NCI-H128 (cell line): ENCODE data around the gene PLXNA4.

ENCODE experiments used
- DNase-seq: peaks from one replicate; lab custom pipeline; 2025; ENCODE audit not compliant: unreplicated experiment; lab: John Stamatoyannopoulos, UW

The PLXNA4 gene

DNA sequence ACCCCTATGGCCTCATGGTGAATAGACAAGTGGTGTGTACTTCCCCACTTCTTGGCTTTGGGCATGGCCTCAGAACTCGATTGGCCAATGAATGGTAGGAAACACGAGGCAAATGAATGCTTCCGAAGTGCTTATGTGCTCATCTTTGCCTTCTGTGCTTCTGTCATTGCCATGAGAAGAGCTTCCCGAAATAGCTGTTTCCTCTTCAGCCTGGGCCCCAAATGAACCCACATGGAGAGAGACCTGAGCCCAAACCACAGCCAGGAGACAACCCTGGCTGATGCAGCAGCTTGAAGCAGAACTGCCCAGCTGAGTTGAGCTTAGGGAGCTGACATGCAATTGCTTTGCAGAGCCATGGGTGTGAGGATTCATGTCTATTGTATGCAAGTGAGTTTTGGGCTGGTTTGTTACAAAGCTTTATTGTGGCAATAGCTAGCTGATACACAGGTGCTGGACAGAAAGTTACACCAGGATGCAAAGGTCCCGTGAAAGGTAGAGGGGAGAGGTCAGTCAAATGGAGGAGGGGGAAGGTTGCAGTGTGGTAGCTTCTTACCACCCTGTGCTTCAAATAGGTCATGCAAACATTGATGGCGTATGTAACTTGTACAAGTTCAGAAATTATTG is 328.2 kb downstream of the PLXNA4 start:
- no peak for DNase-seq

GRCh38 chr7:132246591-132246990 is 329.7 kb downstream of the PLXNA4 start:
- no peak for DNase-seq

DNA sequence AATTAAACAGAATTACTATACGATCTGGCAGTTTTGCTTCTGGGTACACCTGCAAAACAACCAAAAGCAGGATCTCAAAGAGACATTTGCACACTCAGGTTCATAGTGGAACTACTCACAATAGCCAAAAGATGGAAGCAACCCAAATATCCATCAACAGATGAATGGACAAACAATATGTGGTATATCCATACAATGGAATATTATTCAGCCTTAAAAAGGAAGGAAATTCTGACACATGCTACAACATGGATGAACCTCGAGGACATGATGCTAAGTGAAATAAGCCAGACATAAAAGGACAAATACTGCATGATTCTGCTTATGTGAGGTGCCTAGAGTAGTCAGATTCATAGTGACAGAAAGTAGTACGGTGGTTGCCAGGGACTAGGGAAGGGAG is 330.7 kb downstream of the PLXNA4 start:
- DNase-seq, result no peak

DNA sequence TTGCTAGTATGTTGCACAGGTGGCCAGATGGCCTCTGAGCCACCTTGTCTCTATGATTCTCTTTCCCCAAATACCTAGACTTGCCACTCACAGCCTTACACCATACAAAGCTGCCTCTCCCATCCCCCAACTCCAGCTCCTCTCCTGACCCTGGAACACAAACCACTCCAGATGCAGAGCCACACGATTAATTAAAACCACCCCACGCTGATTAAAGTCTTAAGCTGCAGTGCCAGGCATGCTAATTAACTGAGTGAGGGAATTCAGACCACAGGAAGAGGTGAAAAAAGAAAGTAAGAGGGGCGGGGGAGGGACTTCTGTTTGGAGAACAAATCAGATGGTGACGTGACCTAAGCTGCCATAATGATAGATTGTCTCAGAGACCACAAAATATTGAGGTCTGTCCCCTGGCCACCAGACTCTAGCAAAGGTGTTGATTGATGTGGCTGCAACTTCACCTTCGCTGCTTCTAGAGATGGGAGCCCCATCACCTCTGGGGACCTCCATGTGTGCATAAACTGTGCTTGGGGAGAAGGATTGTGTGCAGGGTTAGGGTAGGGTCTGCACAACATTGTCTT is 331.3 kb downstream of the PLXNA4 start:
- DNase-seq, result no peak

DNA sequence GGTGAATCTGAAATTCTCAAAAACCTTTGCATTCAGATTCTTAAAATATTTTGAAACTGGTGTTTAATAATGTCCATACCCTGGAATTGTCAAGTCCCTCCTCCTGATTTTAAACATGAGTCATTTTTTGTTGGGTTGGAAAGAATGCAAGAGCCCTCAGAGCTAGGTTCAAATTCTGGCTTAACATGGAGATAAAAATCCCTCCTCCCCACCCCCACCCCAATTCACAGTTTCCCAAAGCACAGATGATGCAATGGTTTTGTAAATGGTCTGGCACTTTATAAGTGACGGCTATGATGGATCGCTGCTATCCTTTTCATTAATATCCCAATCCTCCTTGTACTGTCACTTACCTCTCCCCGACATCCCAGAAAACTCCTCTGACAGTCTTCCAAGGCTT is 332.8 kb downstream of the PLXNA4 start:
- no peak for DNase-seq

GRCh38 chr7:132243051-132243450 is 333.2 kb downstream of the PLXNA4 start:
- no peak for DNase-seq

DNA sequence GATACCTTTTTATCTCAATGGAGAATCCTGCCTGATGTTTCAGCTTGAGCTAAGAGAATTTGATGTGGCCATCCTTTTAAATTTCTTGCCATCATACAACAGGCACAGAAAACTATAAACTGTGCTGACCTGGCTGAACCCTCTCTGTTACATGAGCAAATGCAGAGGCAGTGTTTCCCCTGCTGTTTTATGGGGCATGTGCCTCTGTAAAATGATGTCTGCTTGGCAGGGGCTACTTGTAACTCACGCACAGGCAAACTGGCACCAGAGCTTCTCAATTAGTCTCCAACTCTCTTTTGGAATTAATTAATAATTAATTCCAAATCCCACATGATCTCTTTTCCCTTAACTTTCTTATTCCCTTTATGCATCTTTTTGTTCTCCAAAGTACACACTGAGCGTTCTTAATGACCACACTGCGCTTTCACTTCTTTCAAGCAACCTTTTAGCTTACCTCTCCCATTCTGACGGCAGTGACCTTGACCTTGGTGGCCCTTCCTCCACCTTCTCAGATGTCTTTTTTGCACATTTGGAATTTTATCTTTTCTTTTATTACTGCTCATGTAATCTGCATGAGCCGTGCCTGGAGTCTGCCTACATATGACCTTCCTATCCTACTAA is 334.0 kb downstream of the PLXNA4 start:
- no peak for DNase-seq

DNA sequence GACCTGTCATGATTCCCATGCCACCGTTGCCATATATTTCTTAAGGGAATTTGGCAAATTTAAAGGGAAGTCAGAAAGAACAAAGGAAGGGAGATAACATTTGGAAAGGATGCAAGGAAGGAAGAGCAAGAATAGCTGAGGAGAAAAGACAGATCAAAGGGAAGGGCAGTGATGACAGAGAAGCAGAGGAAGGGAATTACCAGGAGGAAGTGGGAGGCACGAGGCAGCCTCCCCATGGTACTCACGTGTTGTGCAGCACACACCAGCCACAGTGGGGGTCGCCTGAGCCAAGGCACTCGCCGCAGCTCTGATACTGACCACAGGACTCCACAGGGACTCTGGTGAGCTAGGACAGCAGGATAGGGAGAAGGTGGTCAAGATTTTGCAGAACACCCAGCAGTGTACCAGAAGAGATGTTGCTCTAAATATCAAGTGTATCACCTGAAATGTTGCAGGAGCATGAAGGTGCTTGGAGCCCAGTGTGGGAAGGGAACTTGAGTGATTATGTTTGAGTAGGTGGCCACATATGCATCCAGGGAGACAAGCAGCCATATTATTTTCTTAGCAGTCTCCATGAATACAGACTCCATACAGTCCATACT is 335.3 kb downstream of the PLXNA4 start:
- DNase-seq, result no peak

- DNase-seq, result no peak
These were observed 336.0 kb downstream of the PLXNA4 start for GRCh38 chr7:132240262-132240661.

DNA sequence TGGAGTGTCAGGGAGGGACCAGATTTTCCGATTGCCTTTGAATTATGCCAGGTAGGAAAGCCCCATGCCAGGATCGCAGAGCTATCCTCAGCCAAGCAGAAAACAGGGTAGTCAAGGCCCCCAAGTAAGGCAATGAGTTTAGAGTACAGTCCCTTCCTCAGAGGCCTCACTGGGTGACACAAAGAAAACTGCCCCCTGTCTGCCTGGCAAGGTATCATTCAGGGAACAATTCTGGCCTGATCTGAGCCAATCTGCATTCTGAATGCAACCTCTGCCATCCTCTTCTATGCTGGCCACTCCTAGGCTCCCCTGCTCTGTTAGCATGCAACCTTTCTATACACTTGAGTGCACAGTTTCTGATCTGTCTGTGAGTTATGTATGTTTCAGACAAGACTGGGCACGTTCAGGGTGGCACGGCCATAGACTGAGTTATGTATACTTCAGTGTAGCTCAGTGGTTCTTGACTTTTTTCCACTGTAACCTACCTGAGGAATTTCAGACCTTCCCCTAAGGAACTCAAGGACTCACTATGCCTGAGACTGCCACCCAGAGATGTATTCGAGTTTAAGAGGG is 336.8 kb downstream of the PLXNA4 start:
- no peak for DNase-seq

- DNase-seq, result no peak
These were observed 341.6 kb downstream of the PLXNA4 start for GRCh38 chr7:132234711-132235110.

DNA sequence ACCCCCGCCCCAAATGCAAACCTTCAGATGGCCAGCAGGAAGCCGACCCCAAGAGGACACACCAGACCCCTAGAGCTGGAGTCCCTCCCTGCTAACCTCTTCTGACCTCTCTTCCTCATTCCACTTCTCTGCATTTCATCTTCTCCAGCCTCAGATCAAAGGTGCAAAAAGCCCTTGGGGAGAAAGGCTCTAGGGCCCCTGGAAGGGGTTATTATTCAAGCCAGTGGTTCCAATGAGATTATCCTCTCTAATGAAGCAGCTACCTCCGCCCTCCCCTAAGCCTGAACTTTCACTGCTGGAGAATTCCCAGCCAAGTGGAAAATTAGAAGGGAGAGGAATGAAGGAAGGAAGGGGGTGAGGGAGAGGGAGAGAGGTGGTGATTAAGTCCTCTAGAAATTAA is 343.9 kb downstream of the PLXNA4 start:
- no peak for DNase-seq

DNA sequence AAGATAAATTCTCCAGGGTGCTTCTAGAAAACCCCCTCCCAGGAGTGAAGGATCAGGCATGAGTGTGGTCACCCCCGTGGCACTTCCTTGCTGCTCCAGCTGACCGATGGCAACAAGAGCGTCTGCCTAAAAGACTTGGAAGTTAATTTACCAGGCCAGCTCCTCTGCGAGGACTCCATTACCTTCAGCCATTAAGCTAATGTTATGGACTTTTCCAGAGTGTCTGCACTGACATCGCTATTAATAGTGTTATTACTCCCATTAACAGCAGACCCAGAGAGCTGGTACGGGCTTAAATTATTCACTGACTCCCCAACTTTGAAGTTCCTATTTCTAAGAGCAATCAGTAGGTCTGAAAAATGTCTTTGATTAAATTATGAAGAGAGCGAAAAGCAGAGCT is 345.8 kb downstream of the PLXNA4 start:
- DNase-seq, result no peak

- no peak for DNase-seq
These were observed 348.0 kb downstream of the PLXNA4 start for GRCh38 chr7:132228240-132228639.

DNA sequence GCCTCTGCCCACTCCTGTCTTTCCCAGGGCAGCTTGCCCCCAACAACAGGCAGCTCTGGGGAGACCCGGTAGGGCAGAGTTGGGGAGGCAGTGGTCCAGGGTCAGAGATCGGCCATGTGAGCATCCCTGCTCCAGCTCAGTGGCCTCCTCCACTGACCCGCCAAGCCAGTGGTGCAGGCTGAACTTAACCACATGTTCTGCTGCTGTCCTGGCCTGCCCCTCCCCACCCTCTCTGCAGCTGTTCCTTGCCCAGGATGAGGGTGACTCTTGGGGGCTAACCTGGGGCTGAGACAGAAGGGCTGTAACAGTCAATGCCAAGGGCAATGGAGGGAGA is 349.3 kb downstream of the PLXNA4 start:
- no peak for DNase-seq

DNA sequence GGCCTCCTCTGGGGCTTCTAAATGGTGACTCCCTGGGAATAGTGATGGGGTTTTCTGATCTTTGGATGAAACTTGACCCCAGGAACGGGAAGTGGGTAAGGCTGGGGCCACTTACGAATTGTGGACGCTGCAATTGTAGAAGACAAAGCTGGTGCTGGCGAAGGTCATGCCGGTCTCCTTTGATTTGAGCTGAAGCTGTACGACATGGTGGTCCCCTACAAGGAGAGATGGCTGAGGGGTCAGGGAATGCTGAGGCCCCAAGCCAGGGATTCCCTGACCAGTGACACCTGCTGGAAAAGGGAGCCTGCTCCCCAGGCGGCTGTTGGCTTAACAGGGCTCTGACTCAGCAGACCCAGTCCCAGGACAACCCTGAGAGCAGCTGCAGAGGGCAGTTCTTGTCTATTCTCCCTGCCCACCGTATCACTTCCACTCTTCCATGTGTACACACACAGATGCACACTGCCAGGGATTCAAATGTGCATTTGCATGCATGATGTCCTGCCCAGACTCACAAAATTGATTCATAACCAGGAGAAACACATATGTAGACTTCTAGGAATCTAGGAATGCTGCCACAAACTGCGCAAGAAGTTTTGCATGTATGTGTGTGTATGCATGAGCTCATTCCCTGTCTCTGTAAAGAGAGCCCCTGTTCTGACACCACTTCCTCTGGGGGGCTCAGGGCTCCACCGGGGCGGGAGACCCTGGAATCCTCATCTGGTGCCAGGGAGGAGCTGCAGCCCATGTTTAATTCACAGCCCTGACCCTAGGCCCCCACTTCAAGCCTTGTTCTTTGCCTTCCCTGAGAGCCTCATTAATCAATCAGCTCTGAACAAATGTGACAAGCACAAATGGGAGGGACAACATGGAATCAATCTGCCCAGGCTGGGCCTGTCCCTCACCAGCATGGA is 350.0 kb downstream of the PLXNA4 start:
- DNase-seq, result no peak

DNA sequence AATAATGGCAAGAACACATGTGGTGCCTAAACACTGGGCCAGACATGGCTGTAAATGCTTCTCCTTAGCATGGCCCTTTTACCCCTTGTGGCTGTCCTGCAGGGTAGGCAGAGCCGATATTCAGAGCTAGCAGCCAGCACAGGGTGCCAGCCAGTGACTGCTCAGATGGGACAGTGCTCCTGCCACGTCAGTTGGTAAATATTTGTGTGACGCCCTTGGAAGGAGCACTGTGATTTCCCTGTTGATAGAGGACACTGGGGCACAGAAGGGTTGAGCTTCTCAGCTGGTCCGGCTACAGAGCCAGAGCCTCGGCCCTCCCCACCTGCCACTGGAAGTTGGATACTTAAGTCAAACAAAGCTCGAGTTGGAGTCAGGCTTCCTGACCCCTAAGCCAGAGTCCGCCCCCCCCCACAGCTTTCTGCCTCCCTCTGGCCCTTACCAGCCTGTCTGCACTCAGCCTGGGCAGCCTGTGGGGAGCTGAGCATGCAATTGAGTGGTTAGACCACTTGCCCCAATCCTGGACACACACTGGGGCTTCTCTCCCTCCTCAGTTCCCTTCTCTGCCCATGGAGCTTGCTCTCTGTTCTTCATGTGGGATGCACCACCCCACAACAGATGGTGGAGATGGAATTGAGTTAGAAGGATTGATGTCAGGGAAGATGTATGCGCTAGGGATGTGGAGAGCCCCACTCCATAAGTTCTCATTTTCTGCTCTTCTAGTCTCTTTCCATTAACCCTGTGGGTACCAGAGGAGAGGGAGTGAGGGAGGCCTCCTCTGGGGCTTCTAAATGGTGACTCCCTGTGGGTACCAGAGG is 350.8 kb downstream of the PLXNA4 start:
- DNase-seq, result no peak

- DNase-seq, result no peak
These were observed 354.9 kb downstream of the PLXNA4 start for GRCh38 chr7:132221356-132221755.

GRCh38 chr7:132220060-132220459 is 356.2 kb downstream of the PLXNA4 start:
- no peak for DNase-seq

- no peak for DNase-seq
These were observed 357.4 kb downstream of the PLXNA4 start for GRCh38 chr7:132218876-132219275.
